ENCODE measurements around the gene HIVEP2.

The HIVEP2 gene

DNA sequence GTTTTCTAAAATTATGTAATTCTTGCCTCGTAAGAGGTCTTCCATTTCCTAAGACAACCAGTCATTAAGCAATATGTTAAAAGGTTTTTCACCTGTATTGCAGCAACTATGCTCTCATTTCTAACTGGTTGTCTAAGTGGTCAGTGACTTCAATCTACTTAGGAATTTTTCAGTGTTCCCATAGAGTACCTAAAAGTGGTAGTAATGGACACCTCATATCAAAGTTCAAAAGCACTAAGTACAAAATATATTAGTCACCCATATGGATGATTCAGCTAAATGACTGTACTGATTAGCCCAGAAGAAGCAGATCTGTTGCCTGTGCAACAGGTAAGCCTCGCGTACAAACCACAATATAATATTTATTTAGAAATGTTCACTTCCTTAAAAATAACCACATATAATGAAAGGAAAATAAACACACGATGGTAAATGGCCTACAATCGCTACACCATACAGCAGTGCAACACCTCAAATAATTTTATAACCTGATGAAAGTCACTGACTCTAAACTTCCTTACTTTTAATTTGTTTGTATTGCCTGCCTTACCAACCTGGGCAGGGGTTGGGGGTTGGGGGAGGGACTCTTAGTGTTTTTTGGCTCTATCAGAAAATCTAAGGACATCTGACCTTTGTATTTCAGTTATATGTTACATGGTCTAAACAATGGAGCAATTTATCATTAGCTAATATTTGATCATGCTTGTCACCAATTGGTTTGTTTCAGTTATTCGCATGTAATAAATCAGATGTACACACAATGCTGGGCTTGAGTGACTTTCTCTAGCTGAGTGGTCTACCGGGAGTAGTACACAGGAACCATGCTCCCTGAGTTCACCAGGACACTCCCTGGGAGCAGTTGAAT is 105.9 kb downstream of the HIVEP2 start:
- DNase-seq = no peak

DNA sequence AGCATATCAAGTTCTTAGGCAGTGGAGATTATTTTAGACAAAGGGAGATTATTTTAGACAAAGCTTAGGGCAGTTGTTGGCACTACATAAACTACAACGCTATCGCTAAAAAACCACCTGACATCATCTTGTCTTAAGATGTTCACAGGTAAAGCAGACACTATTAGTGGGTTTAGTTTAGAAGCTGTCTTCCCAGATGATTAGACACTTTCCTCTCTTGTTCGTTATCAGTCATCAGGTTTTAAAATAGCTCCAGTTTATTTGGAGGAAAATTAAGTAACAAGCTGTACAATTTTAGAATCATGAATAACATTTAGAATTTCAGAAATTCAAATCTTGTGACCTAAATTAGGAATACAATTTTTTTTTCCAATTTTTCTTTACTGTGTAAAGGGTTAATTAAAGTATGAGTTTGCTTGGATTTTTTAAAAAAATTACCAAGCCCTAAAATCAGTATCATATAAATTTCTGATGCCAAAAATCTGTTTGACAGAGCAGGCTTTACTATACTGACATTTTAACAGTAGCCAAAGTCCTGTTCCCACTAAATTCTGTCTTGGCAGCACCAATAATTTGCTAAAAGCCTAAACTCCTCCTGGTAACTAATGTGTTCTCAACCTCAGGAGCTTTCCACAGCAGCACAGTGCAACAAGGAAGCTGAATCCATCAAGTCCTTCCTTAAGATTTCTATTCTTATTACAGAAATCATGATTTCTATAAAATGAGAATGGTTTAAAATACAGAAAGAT is 109.0 kb downstream of the HIVEP2 start:
- DNase-seq = no peak

DNA sequence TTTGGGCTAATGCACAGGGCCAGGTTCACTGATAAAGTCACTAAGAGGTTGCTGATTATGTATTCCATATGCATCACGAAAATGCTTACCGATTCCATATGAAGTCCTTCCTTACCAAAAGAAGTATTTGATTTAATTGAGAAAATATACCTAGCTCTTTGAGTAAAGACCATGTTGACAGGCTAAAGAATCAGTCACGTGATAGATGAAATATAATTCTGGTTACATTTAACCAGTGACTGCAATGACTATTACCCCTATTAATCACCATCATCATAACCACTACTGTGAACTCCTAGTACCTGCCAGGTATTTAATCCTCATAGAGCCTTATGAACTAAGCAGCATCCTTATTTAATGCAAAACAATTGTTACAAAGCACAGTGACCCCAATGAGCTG is 110.1 kb downstream of the HIVEP2 start:
- no peak for DNase-seq

DNA sequence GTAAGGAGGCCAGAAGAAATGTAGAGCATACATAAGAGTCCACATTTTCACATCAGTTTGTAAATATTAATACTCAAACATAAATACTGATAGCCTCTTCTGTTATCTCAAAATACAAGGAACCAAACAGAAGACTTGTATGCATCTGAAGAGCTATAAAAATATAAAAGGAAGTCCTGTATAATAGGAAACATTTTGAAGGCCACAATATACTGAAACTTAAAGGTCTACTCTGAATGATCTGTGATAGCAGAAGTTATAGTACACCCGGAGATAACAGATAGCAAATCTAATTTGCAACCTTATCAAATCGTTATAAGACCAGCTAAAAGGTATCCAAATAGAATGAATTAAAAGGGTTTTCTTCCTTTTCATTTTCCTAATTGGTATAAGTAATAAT is 111.2 kb downstream of the HIVEP2 start:
- DNase-seq = no peak

DNA sequence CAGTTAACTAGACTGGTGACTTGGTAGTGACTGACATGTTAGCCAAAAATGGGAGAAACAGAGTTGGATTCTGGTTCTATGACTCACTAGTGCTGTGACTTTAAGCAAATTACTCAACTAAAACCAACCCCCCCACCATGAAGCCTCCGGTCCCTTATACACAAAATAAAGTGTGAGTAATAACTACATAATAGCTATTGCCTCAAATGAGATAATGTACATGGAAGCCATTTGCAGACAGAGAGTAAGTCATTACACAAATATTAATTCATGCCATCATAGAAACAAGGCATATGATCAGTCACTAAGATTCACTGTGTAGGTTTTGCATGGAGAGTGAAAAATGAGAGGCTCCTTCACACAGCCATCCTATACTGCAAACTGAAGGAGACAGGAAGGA is 111.9 kb downstream of the HIVEP2 start:
- DNase-seq = no peak

DNA sequence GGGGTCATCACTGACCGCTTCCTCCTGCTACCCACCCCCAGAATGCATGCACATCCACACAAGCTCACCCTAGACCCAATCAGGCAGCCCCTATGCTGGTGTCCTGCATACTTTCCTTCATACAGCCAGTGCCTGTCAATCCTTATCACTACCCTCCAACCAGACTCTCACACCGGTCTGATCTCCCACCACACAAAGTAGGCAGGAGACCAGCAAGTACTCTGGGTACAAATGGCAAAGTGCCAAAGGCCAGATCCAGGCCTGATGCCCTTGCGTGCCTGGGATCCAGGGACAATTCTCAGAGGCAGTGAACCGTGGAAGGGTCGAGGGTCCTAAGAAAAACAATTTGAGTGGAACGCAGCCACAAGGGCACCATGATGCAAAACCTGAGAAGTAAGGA is 114.2 kb downstream of the HIVEP2 start:
- DNase-seq = no peak

DNA sequence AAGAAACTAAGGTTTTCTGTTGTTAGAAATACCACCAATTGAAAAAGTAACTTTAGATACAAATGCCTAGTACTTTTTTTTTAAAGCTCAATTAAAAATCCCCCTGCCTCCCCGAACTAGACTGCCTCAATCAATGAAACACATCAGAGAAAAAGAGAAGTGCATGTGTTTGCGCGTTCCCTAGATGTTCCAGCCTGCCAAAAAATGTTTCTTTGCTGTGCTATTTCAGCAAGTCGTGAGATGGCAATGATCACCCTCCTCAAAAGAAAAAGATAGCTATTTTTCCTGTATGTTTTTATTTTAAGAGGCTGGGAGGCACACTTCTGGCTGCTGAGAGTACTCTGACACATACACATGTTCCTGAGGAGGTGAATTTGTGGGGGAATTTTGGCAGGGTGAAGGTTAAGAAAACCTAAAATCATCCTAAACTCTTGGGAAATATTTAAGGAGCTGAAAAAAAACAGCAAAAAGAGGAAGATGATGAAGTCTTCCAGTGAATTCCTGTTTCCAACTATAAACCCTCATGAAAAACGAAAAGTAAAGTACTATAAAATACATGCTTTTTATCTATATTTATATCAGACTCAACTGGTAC is 114.8 kb downstream of the HIVEP2 start:
- DNase-seq = no peak

DNA sequence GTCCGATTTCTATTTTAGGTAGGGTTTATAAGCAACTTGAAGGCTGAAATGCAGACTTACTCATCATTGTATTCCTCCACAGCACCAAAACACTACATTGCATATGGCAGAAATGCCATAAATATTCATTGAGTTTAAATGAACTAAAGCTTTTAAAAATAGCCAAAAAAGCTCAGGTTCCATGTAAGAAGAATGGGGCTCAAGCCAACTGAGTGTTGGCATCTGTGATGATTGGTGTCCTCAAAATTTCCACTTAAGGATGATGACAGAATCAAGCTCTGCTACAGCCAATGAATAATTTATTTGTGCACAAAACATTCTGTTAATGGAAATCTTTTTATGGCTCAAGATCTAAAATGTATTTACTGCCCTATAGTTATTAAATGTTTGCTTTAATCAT is 115.4 kb downstream of the HIVEP2 start:
- no peak for DNase-seq

DNA sequence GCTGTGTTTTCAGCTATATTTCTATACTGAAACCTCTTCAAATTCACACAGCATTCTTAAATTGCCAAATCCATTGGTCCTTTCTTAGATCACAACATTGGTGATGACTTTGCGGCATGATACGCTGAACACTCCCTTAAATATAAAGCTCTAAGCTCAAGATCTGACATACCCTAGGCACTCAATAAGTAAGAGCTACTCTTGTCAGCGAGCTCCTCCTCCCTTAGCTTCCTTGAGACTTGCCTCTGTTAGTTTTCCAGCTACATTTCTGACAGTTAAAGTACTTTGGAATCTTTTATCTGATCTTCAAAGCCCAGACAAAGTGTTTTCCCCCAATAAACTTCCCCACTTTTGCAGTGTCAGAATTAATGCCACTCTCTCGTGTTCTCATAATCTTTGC is 117.0 kb downstream of the HIVEP2 start:
- no peak for DNase-seq

DNA sequence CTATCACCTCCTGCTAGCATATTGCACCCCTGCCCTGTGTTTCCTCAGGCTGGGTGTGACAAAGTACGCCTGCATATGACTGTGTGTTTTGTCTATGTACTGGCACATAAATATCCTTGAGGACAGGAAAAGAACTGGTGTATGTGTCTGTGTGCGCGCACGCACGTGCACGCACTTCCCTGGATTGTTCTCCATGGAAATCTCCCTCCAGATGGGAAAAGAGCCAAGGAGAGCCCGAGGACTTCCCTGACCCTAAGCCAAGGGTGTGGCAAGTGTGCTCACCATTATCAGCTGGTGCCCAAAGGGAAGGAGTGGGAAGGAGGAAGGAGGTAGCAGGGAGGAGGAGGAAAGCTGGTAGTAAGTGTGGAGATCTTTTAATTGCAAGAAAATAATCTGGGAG is 117.6 kb downstream of the HIVEP2 start:
- DNase-seq = no peak

DNA sequence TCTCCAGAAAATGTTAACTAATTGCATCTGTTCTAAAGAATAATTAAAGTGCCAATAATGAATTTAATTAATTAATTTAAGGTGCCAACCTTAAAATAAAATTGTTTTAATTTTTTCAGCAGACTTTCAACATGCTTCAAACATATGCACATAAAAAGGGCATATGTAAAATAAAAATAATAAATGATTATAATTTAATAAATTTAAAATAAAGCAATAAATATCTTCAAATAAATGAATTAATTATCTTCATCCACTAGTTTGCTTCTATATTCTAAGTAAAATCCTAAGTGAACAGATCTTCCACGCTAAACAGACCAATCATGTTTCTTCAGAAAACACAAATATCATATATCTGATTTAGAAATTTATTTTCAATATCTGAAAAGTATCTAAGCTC is 119.2 kb downstream of the HIVEP2 start:
- DNase-seq = no peak

DNA sequence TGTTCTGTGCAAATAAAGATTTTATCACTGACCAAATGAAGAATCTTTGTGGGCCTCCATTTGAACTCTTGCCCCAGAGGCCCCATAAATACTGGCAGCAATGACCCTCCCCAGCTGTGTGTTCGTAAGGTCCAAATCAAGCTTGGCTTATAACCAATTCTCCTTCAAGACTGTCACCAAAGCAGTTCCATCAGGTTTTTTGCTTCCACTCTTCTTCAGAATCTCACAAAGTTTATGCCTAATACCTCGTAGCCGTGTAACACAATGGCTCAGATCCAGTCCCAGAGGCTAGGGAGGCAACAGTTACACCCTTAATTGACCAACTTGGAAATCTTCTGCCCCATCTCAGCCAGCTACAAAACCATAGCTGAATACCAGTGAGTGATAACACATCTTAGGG is 120.5 kb downstream of the HIVEP2 start:
- DNase-seq = no peak

DNA sequence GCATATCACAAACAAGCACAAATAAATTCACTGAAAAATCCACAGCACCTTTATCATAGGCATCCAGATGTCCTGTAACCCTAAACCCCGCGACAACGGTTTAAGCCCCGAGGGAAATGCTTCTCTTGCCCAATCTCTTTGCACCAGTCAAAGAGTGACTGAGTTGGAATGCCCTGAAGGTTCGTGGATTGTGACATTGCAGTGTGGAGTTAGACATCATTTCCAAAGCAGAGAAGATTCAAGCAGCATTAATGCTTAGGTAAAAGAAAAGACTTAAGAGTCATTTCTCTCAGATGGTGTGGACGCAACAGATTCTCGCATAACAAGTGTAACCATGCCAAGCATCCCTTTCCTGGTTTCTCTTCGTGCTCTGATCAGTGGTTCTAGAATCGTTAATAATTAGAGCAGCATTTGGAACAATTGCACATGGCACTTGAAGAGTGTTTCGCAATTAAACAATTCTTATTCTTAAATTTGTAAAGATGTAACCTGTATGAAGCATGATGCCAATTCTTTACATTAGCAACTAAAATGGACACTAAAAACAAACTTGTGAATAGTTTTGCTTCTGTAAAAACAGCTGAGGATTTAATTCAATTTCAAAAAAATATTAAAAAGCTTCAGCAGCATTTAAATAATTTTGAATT is 121.6 kb downstream of the HIVEP2 start:
- no peak for DNase-seq

DNA sequence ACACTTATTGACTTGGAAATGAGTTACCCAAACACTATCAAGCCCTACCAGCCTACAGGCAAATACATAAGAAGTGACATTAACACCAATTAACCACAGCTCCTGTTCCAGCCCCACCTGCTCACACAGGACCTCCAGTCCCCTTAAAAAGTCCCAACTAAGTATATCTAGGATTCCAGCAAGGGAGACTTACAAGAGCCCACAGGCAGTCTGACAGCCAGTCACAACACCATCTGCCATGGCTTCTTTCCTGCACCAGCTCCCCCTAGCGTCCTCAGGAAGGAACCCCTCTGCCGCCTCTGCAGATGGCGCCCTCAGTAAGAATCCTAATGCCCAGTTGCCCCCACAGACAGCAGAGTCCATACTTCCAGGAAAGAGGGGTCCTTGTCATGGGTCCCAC is 122.1 kb downstream of the HIVEP2 start:
- DNase-seq = no peak

DNA sequence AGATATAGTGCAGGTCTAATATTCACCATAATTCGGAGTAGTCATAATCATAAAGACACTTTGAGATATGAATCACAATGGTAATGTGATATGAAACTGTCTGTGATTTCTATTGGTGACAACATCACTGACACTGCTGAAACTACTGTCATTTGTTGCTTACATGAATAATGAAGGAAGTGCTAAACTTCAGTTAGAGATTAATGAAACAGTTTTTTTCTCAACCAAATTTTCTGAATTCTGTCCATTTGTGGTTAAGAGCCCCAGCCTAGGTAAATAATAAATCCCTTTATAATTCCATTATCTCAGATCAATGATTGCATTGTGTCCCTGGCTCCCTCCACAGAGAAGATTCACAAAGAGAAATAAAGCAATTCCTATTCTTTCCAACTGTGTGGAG is 122.6 kb downstream of the HIVEP2 start:
- no peak for DNase-seq

DNA sequence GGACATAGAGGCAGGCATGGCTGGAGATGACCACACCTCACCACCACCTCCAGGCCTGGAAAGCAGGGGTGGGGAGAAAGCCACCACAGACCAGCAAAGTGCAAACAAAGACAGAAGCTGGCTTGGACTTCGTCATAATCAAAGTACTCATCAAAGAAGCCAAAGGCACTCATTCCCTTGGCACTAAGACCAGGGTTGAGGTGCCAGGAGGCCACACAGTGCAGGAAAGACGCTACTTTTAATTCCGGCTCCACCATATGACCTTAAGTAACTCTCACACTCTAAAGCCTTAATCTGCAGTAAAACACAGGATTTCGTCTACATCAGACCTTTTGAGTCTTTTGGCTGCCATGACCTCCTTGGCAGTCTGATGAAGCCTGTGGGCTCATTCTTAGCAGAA is 123.1 kb downstream of the HIVEP2 start:
- no peak for DNase-seq

DNA sequence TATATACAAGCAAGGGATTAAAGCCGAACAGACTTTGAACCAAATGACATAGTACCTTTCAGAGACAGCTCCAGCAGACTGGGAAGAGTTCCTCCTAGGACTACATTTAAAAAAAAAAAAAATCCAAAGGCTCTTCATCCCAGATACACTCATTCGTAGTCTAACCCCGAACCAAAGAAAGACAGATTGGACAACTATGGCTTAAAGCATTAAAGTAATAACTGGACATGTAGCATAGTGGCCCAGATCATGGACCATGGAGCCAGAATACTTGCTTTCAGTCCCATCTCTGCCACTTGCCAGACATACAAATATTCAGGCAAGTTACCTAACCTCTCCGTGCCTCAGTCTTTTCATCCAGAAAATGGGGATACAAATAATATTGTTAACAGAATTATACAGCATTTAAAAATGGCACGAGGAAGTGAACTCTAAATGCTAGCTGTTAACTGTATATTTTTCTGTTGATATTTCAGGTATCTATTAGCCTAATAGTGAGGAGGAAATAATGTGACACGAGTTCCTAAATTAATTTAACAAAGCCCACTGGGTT is 123.7 kb downstream of the HIVEP2 start:
- DNase-seq = no peak

DNA sequence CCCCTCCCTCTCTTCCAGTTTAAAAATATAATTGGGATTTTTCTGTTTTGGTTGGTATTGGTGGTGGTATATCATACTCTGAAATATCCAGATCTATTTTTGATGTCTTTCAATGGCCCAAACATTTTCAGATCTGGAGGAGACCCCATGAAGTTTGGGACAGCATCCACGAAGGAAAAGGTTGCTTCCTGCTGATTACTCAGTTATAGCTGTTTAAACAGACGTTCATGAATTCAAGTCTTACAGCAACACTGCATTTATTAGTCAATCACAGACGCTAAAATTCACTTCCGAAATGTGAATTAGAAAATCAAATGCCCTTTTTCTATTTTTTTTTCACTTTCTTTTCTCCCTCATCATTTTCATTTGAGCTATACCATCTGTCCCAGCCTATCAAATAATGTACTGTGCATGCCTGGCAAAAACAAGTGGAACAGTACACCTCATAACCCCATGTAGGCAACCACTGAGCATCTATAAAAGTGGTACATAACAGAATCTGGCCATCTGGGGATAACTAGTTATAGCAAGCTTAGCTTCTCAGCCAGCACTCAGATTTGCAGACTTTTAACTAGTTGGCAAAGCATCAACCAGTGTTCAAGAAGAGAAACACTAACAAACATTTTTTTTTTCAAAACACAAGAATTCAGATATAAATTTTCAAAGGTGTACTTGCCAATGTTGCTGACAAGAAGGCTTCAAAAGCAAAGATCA is 124.5 kb downstream of the HIVEP2 start:
- DNase-seq = no peak

DNA sequence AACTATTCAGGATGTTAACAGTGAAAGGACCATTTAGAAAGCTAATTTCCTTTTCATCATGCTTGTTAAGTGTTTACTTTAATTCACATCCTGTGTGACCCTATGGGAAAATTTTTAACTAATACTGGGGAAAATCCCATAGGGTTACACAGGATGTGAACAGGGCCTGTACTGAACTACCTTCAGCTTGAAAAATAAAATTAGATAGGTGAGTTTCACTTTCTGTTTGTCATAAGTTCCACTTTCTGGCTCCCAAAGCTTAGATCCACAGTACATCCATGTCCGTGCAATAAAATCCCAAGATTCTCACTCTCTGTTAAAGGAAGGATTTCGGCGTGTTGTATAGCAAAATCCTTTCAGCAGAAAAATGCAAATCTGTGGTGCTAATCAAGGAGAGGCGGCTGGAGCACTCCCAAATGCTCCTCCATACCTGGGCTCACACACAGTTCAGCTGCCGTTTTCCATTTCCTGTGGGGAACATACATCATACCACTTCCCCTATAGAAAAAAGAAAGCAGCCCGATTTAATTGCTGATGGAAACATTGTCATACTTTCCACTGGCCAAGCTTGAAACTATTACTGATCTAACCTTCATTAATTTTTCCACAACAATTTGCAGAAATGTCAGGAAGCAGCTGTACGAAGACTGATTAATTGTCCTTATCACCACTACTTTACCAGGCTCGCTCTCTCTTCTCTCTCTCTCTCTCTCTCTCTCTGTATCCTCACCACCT is 125.2 kb downstream of the HIVEP2 start:
- DNase-seq = no peak

DNA sequence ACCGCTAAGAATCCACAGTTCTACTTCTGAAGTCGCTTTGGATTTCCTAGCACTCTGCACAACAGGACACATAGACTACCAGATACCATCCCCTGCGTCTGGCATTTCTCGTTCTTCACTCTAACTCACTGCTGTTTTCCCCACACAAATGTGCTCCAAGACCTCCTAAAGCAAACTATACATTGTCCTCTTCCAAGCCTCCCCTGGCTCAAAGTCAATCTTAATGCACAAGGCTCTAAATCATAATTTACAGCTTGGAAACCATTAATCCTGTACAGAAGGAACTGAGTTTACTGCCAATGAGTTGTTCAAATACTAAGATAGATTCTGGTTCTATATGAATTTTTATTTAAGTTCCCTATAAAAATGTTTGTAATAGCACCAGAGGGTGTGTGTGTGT is 128.5 kb downstream of the HIVEP2 start:
- no peak for DNase-seq

DNA sequence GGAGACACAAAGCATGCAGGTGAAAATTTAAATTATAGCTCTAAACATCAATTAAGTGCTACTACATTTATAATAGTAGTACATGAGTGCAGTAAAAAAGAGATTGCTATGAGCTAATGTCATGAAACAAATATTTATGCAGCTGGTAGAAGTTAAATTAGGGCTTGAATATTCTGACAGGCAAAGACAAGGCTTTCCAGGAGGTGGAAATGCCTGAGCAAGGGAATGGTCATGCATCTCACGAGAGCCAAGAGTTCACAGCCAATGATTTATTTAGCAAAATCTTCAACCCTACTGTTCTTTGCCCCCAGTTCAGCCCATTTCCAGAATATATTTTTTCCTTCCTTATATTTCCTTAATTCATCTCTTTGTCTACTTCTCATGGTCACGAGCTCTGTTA is 128.9 kb downstream of the HIVEP2 start:
- no peak for DNase-seq

DNA sequence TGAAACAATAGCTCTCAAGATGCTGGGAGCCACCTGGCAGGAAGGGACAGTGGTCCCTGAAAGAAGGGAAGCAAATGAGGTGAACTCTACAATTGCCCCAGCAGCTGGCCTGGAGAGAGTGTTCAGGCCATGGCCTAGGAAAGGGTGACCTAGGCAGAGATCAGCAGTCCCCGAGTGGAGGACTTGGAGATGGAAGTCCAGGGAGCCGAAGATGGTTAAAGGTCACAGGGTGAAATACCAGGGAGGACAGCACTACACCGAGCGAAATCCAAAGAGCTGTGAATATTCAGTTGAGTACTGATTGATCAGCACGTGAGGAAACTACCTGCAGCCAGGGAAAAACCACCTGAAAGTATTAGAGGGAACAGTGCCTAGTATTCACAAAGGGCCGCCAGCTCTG is 133.1 kb downstream of the HIVEP2 start:
- DNase-seq = no peak

All from NCI-H345 (cell line).